ENCODE data around the gene MTCL1.

MTCL1 gene

GRCh38 chr18:8696749-8697211, 8.6 kb upstream of the MTCL1 start:
- H2AFZ ChIP-seq (ENCODE audit: low read depth): no peak overlapping the region
- no peaks in the 10 kb centered on the region for H4K20me1 ChIP-seq (ENCODE audit: insufficient read depth)
- H3K27ac ChIP-seq: no peak overlapping the region
- no peaks in the 10 kb centered on the region for H3K27me3 ChIP-seq (ENCODE audit: insufficient read depth, low read depth)
- no peaks in the 10 kb centered on the region for H3K36me3 ChIP-seq (ENCODE audit: insufficient read depth)
- no peak overlapping the region for H3K4me2 ChIP-seq
- no peak overlapping the region for H3K9ac ChIP-seq
- TF ChIP-seq CTCF (conservative IDR thresholded peaks at IDR 0.05; ENCODE audit: low read depth, low read length): peak; percentile 88
- H3K4me1 ChIP-seq (ENCODE audit: low read depth, poor library complexity, severe bottlenecking): no peaks in the 10 kb centered on the region
- H3K79me2 ChIP-seq (ENCODE audit: insufficient read depth, low read depth): no peaks in the 10 kb centered on the region
- H3K4me3 ChIP-seq (IDR thresholded peaks at IDR 0.05; ENCODE audit: insufficient read depth, low read depth, low read length): no peak overlapping the region

GRCh38 chr18:8699126-8699525, 6.2 kb upstream of the MTCL1 start:
- H3K36me3 ChIP-seq (ENCODE audit: insufficient read depth): no peaks in the 10 kb centered on the region
- no peaks in the 10 kb centered on the region for H3K79me2 ChIP-seq (ENCODE audit: insufficient read depth, low read depth)
- no peak overlapping the region for H3K27ac ChIP-seq
- no peak overlapping the region for H2AFZ ChIP-seq (ENCODE audit: low read depth)
- H3K4me3 ChIP-seq (IDR thresholded peaks at IDR 0.05; ENCODE audit: insufficient read depth, low read depth, low read length): no peak overlapping the region
- no peaks in the 10 kb centered on the region for H3K27me3 ChIP-seq (ENCODE audit: insufficient read depth, low read depth)
- TF ChIP-seq CTCF (conservative IDR thresholded peaks at IDR 0.05; ENCODE audit: low read depth, low read length): no peak
- peaks cover under 1% of the 10 kb centered on the region for H3K4me1 ChIP-seq (ENCODE audit: low read depth, poor library complexity, severe bottlenecking)
- H3K4me2 ChIP-seq: no peak overlapping the region
- no peaks in the 10 kb centered on the region for H4K20me1 ChIP-seq (ENCODE audit: insufficient read depth)
- H3K9ac ChIP-seq: no peak overlapping the region

- peaks cover 3% of the 10 kb centered on the region for H3K4me1 ChIP-seq (ENCODE audit: low read depth, poor library complexity, severe bottlenecking)
- no peak overlapping the region for H3K4me3 ChIP-seq (IDR thresholded peaks at IDR 0.05; ENCODE audit: insufficient read depth, low read depth, low read length)
- H3K9ac ChIP-seq: no peak overlapping the region
- H4K20me1 ChIP-seq (ENCODE audit: insufficient read depth): no peaks in the 10 kb centered on the region
- H2AFZ ChIP-seq (ENCODE audit: low read depth): no peak overlapping the region
- TF ChIP-seq CTCF (conservative IDR thresholded peaks at IDR 0.05; ENCODE audit: low read depth, low read length): no peak
- no peak overlapping the region for H3K4me2 ChIP-seq
- no peaks in the 10 kb centered on the region for H3K36me3 ChIP-seq (ENCODE audit: insufficient read depth)
- no peaks in the 10 kb centered on the region for H3K79me2 ChIP-seq (ENCODE audit: insufficient read depth, low read depth)
- H3K27ac ChIP-seq: no peak overlapping the region
- H3K27me3 ChIP-seq (ENCODE audit: insufficient read depth, low read depth): no peaks in the 10 kb centered on the region
Observed at GRCh38 chr18:8699948-8700347, 5.4 kb upstream of the MTCL1 start.

GRCh38 chr18:8701546-8702118, 3.7 kb upstream of the MTCL1 start:
- Histone ChIP-seq H3K4me2 (no peak overlapping the region), H3K27ac (no peak overlapping the region), H3K9ac (no peak overlapping the region), H4K20me1 (ENCODE audit: insufficient read depth) (no peaks in the 10 kb centered on the region), H3K4me1 (ENCODE audit: low read depth, poor library complexity, severe bottlenecking) (peaks cover 3% of the 10 kb centered on the region), H3K36me3 (ENCODE audit: insufficient read depth) (no peaks in the 10 kb centered on the region), H3K79me2 (ENCODE audit: insufficient read depth, low read depth) (no peaks in the 10 kb centered on the region), H3K4me3 (IDR thresholded peaks at IDR 0.05; ENCODE audit: insufficient read depth, low read depth, low read length) (no peak overlapping the region), H3K27me3 (ENCODE audit: insufficient read depth, low read depth) (no peaks in the 10 kb centered on the region), H2AFZ (ENCODE audit: low read depth) (no peak overlapping the region)
- no peak for TF ChIP-seq CTCF (conservative IDR thresholded peaks at IDR 0.05; ENCODE audit: low read depth, low read length)

Measured in KMS-11 (cell line).